ENCODE measurements around the gene CBR1. TPM values are rescaled to one million over a fixed set of nuclear protein-coding genes. Genes with fewer than 3 reads are reported as not detected.

The CBR1 gene
- total and polyA plus RNA-seq, 5 donors = 20.5 to 35.1 (median 31.8) TPM

DNA sequence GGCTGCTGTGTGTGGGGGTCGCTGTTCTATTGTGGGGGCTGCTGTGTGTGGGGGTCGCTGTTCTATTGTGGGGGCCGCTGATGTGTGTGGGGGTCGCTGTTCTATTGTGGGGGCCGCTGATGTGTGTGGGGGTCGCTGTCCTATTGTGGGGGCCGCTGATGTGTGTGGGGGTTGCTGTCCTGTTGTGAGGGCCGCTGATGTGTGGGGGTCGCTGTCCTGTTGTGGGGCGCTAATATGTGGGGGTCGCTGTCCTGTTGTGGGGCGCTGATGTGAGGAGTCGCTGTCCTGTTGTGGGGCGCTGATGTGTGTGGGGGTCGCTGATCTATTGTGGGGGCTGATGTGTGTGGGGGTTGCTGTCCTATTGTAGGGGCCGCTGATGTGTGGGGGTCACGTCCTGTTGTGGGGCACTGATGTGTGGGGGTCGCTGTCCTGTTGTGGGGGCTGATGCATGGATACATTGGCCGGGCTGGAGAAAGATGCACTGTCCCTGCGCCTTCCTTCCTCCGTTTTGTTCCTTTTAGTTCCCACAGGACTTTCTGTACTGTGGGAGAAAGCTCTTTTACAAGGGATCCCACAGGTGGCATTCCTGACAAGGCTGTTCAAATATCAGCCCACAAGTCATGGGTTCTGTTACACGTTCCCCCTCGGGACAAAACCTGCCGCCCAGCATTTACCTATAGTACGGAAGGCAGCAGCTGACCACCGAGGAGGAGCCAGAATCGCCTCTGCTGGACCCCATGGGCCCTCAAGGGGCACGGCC, 37.0 kb upstream of the CBR1 start:
- ATAC-seq = no peak
- DNase-seq = no peak
- Histone ChIP-seq H3K27ac (ENCODE audit: low read length) (no peak overlapping the region), H3K9me3 (ENCODE audit: control insufficient read depth, low read length) (no peaks in the 10 kb centered on the region), H3K4me3 (ENCODE audit: low read length) (no peak overlapping the region), H3K4me1 (ENCODE audit: control insufficient read depth, insufficient read depth, low read length) (no peaks in the 10 kb centered on the region), H3K27me3 (ENCODE audit: control insufficient read depth, insufficient read depth) (no peaks in the 10 kb centered on the region)
- WGBS = 90% methylated on average over 28 of the region's 28 CpGs
- intact Hi-C loops (cut with DNase I) = no loop called here

GRCh38 chr21:36034211-36034913, 35.5 kb upstream of the CBR1 start:
- Histone ChIP-seq H3K27ac (ENCODE audit: low read length) (no peak overlapping the region), H3K4me1 (ENCODE audit: control insufficient read depth, insufficient read depth, low read length) (no peaks in the 10 kb centered on the region), H3K4me3 (ENCODE audit: low read length) (no peak overlapping the region), H3K9me3 (ENCODE audit: control insufficient read depth, low read length) (no peaks in the 10 kb centered on the region), H3K27me3 (ENCODE audit: control insufficient read depth, insufficient read depth) (no peaks in the 10 kb centered on the region)
- 83% methylated on average over 16 of the region's 16 CpGs for WGBS
- no peak for DNase-seq
- intact Hi-C loops (cut with DNase I) = no loop called here
- ATAC-seq = no peak

DNA sequence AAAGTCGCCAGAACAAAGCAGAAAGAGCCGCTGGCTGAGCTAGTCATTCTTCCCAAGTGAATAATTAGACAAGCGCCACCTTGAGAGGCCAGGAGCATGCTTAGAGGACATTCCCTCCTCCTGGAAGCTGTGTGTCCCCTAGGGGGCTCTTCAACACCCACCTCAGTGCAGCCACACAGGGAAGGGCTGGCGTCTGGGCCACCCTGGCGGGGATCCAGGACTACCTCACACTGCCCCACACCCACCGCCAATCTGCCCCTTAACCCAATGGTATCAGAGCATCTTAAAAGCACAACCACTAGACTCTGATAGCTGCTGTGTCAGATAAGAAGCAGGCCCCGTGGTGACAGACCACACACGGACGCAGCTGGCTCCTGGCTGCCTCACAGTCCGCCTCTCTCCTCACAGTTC, 34.4 kb upstream of the CBR1 start:
- Histone ChIP-seq H3K4me3 (ENCODE audit: low read length) (no peak overlapping the region), H3K27ac (ENCODE audit: low read length) (no peak overlapping the region), H3K9me3 (ENCODE audit: control insufficient read depth, low read length) (no peaks in the 10 kb centered on the region), H3K27me3 (ENCODE audit: control insufficient read depth, insufficient read depth) (no peaks in the 10 kb centered on the region), H3K4me1 (ENCODE audit: control insufficient read depth, insufficient read depth, low read length) (no peaks in the 10 kb centered on the region)
- WGBS = 64% methylated on average over 10 of the region's 10 CpGs
- DNase-seq (no peak), ATAC-seq (peak; percentile 42 to 50)
- intact Hi-C loops (cut with DNase I) = no loop called here

- Histone ChIP-seq H3K27me3 (ENCODE audit: control insufficient read depth, insufficient read depth) (no peaks in the 10 kb centered on the region), H3K9me3 (ENCODE audit: control insufficient read depth, low read length) (no peaks in the 10 kb centered on the region), H3K4me1 (ENCODE audit: control insufficient read depth, insufficient read depth, low read length) (no peaks in the 10 kb centered on the region), H3K27ac (ENCODE audit: low read length) (no peak overlapping the region), H3K4me3 (ENCODE audit: low read length) (no peak overlapping the region)
- intact Hi-C loops (cut with DNase I) = no loop called here
- ATAC-seq (no peak), DNase-seq (no peak)
- 91% methylated on average over 17 of the region's 17 CpGs for WGBS
Measured at GRCh38 chr21:36038701-36039497, 30.9 kb upstream of the CBR1 start.

DNA sequence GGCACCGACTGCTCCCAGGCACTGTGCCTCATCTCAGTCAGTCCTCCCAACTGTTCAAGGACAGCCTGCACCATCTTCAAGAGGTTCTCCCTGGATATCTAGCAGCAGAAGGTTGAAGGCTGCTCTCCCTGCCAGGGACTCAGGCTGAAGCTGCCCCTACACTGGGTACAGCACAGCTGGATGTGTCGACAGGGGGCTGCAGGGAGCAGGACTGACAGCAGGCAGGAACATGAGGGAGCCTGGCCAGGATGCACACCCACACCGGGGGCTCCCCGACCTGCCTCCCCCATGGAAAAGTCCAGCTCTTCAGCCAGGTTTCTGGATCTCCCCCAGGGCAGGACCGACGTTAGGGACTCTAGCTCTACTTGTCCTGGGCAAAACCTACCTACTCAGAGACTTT, 30.0 kb upstream of the CBR1 start:
- ATAC-seq = no peak
- no peak overlapping the region for H3K27ac ChIP-seq (ENCODE audit: low read length)
- 77% methylated on average over 6 of the region's 6 CpGs for WGBS
- no peaks in the 10 kb centered on the region for H3K27me3 ChIP-seq (ENCODE audit: control insufficient read depth, insufficient read depth)
- intact Hi-C loops (cut with DNase I) = no loop called here
- H3K9me3 ChIP-seq (ENCODE audit: control insufficient read depth, low read length) = no peaks in the 10 kb centered on the region
- H3K4me3 ChIP-seq (ENCODE audit: low read length) = no peak overlapping the region
- DNase-seq = no peak
- no peaks in the 10 kb centered on the region for H3K4me1 ChIP-seq (ENCODE audit: control insufficient read depth, insufficient read depth, low read length)

DNA sequence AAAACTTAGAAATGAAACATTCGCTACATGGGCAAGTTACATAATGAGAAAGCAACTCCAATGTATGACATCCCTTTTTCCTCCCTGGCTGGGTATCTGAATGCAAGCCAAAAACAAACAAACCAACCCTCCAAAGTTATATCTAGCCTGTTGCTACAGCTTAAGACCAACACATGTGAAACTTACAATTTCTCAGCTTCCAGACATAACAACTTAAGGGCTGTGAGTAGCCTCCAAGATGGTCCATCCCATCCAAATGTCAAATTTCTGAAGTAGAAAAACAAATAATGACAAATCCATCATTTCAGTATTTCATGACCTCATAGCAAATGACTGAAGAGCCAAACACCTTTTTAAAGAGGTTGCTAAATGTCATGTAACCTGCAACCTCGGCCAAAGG, 29.4 kb upstream of the CBR1 start:
- no peak for ATAC-seq

GRCh38 chr21:36041910-36042309, 27.9 kb upstream of the CBR1 start:
- no peaks in the 10 kb centered on the region for H3K9me3 ChIP-seq (ENCODE audit: control insufficient read depth, low read length)
- no peak overlapping the region for H3K4me3 ChIP-seq (ENCODE audit: low read length)
- DNase-seq (no peak), ATAC-seq (no peak)
- 93% methylated on average over 1 of the region's 1 CpG for WGBS
- intact Hi-C loops (cut with DNase I) = no loop called here
- H3K27ac ChIP-seq (ENCODE audit: low read length) = no peak overlapping the region
- no peaks in the 10 kb centered on the region for H3K27me3 ChIP-seq (ENCODE audit: control insufficient read depth, insufficient read depth)
- no peaks in the 10 kb centered on the region for H3K4me1 ChIP-seq (ENCODE audit: control insufficient read depth, insufficient read depth, low read length)

More for the DNA sequence above, 29.4 kb upstream of the CBR1 start:
- no peak overlapping the region for H3K4me3 ChIP-seq (ENCODE audit: low read length)
- no peaks in the 10 kb centered on the region for H3K4me1 ChIP-seq (ENCODE audit: control insufficient read depth, insufficient read depth, low read length)
- no peak overlapping the region for H3K27ac ChIP-seq (ENCODE audit: low read length)
- no peak for DNase-seq
- intact Hi-C loops (cut with DNase I) = no loop called here
- H3K27me3 ChIP-seq (ENCODE audit: control insufficient read depth, insufficient read depth) = no peaks in the 10 kb centered on the region
- H3K9me3 ChIP-seq (ENCODE audit: control insufficient read depth, low read length) = no peaks in the 10 kb centered on the region
- WGBS = 89% methylated on average over 2 of the region's 2 CpGs

DNA sequence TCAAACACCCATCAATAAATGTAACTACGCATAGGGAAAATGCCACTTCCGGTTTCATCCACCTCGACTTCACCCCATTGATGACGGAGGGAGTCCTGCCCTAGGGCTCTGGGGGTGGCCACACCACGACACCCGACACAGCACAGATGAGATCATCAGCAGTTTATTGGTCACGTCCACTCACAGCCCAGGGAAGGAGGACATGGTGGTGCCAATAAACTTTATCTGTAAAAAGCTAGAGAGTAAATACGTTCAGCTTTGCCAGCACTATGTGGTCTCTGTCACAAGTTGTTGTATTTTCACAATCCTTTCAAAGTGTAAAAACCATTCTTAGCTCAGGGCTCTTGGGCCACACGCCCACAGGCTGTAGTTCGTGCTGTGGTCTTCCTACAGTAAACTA, 25.8 kb upstream of the CBR1 start:
- Histone ChIP-seq H3K4me1 (ENCODE audit: control insufficient read depth, insufficient read depth, low read length) (no peaks in the 10 kb centered on the region), H3K27me3 (ENCODE audit: control insufficient read depth, insufficient read depth) (no peaks in the 10 kb centered on the region), H3K9me3 (ENCODE audit: control insufficient read depth, low read length) (no peaks in the 10 kb centered on the region), H3K27ac (ENCODE audit: low read length) (no peak overlapping the region), H3K4me3 (ENCODE audit: low read length) (no peak overlapping the region)
- DNase-seq (no peak), ATAC-seq (no peak)
- WGBS = 75% methylated on average over 10 of the region's 10 CpGs
- intact Hi-C loops (cut with DNase I) = no loop called here

DNA sequence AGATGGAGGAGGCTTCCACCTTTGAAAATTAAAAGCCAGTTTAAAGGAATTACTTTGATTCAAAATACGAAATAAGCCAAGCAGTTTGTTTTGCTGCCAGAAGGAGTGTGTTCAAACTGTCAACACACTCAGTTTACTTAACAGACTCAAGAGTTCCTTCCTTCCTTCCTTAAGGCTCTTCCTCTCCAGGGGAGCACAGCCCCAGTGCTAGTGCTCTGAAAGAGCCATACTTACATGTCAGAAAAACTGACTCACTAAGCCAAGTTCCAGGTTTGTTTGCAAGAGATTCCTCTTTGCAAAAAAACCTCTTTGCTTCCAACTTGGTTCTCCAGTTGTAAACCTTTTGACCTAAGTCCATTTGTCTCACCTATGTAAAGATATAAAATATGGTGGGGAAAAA, 23.8 kb upstream of the CBR1 start:
- Histone ChIP-seq H3K27ac (ENCODE audit: low read length) (no peak overlapping the region), H3K4me3 (ENCODE audit: low read length) (no peak overlapping the region), H3K4me1 (ENCODE audit: control insufficient read depth, insufficient read depth, low read length) (no peaks in the 10 kb centered on the region), H3K9me3 (ENCODE audit: control insufficient read depth, low read length) (no peaks in the 10 kb centered on the region), H3K27me3 (ENCODE audit: control insufficient read depth, insufficient read depth) (no peaks in the 10 kb centered on the region)
- WGBS = 51% methylated on average over 1 of the region's 1 CpG
- intact Hi-C loops (cut with DNase I) = no loop called here
- no peak for DNase-seq
- ATAC-seq = no peak

DNA sequence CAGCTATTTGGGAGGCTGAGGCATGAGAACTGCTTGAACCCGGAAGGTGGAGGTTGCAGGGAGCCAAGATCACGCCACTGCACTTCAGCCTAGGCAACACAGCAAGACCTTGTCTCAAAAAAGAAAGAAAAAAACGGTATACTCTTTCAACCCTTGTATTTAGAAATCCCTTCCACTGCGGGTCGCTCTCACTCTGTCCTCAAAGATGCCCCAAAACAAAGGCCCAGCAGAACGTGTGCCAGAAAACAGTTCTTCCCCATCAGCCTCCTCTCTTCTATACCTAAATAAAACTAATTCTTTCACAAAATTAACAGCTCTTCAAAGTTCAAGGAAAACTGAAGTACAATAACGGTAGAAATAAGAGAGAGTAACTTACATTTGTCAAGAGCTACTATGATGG, 22.7 kb upstream of the CBR1 start:
- 90% methylated on average over 7 of the region's 7 CpGs for WGBS
- no peak for DNase-seq
- intact Hi-C loops (cut with DNase I) = no loop called here

DNA sequence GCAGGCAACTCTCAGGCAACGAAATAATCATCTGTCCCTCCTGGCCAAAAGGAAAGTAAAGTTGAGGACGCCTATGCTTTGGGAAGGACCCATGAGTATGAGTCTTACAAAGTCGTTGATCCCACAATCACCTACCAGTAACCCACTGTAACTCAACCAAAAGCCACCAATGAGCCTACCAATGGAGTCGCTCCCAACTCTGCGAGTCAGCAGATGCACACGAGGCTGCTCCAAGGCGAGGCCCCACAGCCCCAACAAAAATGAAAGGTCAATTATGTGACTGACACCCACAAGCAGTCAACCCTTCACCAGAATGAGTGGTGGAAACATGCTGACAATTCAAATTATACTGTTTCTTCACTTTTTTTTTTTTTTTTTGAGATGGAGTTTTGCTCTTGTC, 21.5 kb upstream of the CBR1 start:
- no peaks in the 10 kb centered on the region for H3K4me1 ChIP-seq (ENCODE audit: control insufficient read depth, insufficient read depth, low read length)
- intact Hi-C loops (cut with DNase I) = no loop called here
- H3K9me3 ChIP-seq (ENCODE audit: control insufficient read depth, low read length) = no peaks in the 10 kb centered on the region
- WGBS = 95% methylated on average over 7 of the region's 7 CpGs
- H3K4me3 ChIP-seq (ENCODE audit: low read length) = no peak overlapping the region
- DNase-seq (no peak), ATAC-seq (no peak)
- no peak overlapping the region for H3K27ac ChIP-seq (ENCODE audit: low read length)
- no peaks in the 10 kb centered on the region for H3K27me3 ChIP-seq (ENCODE audit: control insufficient read depth, insufficient read depth)

More for the DNA sequence above, 22.7 kb upstream of the CBR1 start:
- H3K27ac ChIP-seq (ENCODE audit: low read length) = no peak overlapping the region
- H3K9me3 ChIP-seq (ENCODE audit: control insufficient read depth, low read length) = no peaks in the 10 kb centered on the region
- ATAC-seq = no peak
- no peak overlapping the region for H3K4me3 ChIP-seq (ENCODE audit: low read length)
- no peaks in the 10 kb centered on the region for H3K27me3 ChIP-seq (ENCODE audit: control insufficient read depth, insufficient read depth)
- no peaks in the 10 kb centered on the region for H3K4me1 ChIP-seq (ENCODE audit: control insufficient read depth, insufficient read depth, low read length)
